HG03108 (cell line): ENCODE data around the gene C16orf54.
"Not testable (repeated sequence)": the region's sequence is repeated elsewhere in the genome, so short reads cannot be mapped to it uniquely, and the experiment has no call there.

Experiments used
- ATAC-seq: cut with Tn5 transposase; IDR thresholded peaks from one replicate; pipeline ENCODE4 v1.9.1; 2021; ENCODE audit warnings: moderate library complexity; ENCODE audit not compliant: unreplicated experiment

C16orf54 gene, protein sequence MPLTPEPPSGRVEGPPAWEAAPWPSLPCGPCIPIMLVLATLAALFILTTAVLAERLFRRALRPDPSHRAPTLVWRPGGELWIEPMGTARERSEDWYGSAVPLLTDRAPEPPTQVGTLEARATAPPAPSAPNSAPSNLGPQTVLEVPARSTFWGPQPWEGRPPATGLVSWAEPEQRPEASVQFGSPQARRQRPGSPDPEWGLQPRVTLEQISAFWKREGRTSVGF

DNA sequence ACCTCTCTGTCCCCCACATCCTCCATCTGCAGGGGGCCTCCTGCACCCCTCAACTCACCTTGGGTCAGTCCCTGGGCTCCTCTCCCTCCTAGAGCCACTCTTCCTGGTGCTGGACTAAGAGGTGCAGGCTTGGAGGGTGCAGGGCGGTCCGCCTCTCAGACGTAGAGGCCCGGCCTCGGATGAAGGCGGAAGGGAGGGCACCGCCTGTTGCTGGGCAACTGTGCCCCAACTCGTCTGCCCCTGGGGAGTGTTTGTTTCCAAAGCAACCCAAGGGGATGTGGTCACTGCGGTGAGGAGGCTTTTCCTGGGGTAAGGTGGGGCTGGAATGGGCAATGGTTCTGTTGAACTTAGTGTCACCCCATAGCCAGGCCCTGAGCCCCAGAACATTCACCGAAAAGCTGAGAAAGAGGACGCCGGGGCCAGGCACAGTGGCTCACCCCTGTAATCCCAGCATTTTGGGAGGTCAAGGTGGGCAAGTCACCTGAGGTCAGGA lies at the start of gene C16orf54:
Gene C16orf54 (minus strand): TSS at position 138 of the 493 bp plus-strand sequence. CDS start 1,039 bp downstream, outside the sequence.
- ATAC-seq = peak; percentile 84

DNA sequence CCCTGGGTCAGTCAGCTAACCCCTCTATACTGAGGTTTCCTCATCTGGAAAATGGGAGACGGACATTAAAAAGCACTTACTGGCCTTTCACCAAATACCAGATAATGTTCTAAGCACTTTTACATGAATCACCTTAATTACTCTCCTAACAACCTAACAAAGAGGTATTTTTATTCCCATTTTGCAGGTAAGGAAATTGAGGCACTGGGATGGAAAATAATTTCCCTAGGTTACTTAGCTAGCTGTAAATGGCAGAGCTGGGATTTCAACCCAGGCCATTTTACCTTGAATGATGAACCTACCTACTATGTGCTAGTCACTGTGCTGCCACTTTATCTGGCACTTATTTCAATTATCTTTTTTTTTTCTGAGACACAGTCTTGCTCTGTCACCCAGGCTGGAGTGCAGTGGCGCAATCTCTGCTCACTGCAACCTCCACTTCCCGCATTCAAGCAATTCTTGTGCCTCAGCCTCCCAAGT lies 48.5 kb upstream of the C16orf54 start:
- no peak for ATAC-seq

DNA sequence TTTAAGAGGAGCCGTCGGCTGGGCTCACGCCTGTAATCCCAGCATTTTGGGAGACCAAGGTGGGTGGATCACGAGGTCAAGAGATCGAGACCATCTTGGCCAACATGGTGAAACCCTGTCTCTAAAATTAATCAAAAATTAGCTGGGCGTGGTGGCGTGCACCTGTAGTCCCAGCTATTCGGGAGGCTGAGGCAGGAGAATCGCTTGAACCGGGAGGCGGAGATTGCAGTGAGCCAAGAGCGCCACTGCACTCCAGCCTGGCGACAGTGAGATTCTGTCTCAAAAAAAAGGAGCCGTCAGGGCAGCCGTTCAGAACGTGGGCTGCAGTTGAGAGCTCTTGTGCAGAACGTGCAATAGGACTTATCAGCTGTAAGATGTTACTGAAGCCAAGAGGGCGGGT lies 47.4 kb upstream of the C16orf54 start:
- ATAC-seq = not testable (repeated sequence)

DNA sequence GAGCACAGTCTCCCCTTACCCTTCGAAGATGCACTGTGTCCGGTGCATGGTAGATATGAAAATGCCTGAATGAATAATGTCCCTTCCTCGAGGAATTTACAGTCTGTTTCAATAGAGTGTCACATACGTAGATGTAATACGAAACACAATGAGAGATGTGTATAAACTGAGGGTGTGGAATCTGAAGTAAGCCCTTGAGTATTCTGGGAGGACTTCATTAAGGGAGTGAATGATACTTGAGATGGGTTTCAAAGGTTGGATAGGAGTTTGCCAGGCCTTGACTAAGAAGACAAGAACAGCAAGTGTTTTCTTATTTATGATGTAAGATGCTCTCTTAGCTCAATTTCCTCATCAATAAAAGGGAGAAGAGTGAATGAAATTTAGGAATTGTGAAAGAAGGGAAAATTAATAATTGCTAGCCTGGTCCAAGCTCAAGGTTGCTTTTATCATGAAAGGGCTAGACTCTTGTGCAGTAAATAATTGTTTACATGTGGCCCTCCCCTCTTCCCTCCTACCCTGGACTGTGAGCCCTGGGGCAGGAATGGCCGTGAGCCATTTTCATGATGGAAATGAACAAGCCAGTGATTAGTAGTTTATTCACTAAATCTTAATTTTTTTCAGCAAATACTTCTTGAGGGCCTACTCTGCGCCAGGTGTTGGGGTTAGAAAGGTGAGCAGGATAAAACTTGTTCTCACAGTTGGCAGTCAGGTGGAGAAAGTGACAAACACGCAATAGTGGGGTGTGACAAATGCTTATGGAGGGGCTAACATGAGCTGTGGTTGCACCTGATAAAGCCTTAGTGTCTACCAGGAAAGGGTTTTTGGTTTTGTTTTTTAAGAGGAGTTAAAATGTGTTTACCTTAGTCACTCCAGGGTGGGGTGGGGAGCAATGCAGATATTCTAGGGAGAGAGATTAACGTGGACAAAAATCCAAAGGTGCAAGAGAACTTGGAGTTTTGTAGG lies 46.3 kb upstream of the C16orf54 start:
- ATAC-seq = no peak

DNA sequence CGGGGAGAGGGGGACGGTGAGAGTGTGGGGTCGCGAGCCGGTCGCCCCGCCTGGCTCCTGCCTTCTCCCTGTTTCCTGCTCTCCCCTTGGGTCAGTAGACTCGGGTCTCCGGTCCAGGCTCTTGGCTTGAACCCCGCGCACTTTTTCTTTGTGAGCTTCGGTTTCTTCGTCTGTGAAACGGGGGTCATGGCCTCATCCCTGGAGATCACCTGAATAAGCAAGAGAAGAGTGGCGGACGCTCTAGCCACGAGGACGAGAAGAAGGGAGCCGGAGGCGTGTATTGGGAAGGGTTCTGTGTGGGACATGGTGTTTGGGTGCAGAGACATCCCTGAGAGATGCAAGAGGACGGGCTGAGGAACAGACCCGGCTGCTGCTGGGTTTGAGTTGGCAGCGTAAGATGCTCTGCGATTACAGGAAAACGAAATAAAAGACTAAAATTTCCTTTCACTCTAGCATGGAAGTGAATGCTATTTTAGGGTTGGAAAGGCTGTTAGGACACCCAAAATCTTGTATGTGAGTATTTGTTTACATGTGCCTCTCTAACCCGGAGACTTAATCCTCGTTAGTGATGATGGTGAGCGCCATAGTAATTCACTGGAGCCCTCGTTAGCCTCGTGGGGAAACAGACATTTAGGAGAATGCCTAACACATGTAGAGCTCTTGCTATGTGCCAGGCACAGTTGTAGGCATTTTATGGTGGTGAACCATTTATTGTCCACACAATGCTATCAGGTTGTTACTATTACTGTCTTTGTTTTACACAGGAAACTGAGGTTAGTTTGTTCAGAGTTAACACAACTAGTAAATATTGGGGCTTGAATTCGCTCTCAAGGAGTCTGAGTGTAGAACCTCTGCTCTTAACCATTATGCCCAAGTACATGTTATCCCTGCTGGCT lies 45.4 kb upstream of the C16orf54 start:
- no peak for ATAC-seq

DNA sequence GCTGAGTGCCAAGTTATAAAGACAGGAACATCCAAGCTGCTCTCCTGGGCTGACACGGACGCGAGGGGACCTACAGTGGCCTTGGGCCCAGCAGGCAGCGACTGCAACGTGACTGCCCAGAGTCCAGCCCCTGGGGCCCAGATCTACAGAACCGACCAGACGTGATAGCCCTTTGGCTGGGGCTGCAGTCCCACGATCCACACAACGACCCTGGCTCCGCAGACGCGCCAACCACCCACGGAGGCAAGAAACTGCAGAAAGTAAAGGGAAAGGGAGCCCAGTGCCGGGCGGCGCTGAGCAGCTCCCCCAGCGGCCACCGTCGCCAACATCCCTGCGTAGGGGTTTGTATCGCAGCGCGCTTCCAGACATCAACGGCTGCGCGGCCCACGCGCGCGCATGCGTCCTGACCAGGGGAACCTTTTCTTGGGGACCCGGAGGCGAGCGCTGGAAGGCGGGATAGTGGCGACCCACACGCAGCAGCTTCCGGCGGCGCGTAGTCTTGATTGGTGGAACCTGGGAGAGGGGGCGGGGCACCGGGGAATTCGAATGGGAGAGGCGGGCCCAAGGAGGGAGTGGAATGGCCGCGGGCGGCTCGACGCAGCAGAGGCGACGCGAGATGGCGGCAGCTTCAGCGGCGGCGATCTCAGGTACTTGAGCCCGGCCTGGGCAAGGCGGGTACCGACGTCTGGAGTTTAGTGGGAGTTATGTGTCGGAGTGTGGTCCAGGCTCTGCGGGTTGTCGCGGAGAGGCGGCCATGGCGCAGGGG lies 44.6 kb upstream of the C16orf54 start, which contains the start of gene KIF22:
Gene KIF22 (plus strand): TSS at position 569 of the 766 bp plus-strand sequence. CDS start 9 bp downstream, at position 578.
- peak; percentile 90 for ATAC-seq

DNA sequence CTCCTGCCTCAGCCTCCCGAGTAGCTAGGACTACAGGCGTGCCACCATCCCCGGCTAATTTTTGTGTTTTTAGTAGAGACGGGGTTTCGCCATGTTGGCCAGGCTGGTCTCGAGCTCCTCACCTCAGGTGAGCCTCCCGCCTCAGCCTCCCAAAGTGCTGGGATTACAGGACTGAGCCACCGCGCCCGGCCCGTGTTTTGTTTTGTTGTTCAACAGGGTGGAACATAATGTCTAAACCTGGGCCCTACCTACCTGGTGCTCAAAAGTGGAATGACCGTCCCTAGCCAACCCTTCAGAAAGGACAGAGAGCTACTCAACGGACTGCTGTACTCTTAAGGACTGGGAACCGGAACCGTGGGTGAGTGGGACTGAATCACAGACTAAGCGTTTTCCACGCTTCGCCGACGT lies 44.0 kb upstream of the C16orf54 start:
- no peak for ATAC-seq

DNA sequence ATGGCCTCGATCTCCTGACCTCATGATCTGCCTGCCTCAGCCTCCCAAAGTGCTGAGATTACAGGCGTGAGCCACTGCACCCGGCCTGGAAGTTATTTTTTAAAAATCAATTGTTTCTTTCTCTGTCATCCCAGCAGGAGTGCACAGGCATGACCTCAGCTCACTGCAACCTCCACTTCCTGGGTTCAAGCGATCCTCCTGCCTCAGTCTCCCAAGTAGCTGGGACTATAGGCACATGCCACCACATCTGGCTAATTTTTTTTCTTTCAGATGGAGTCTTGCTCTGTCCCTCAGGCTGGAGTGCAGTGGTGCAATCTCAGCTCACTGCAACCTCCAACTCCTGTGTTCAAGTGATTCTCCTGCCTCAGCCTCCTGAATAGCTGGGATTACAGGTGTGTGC lies 41.4 kb upstream of the C16orf54 start:
- ATAC-seq = not testable (repeated sequence)

DNA sequence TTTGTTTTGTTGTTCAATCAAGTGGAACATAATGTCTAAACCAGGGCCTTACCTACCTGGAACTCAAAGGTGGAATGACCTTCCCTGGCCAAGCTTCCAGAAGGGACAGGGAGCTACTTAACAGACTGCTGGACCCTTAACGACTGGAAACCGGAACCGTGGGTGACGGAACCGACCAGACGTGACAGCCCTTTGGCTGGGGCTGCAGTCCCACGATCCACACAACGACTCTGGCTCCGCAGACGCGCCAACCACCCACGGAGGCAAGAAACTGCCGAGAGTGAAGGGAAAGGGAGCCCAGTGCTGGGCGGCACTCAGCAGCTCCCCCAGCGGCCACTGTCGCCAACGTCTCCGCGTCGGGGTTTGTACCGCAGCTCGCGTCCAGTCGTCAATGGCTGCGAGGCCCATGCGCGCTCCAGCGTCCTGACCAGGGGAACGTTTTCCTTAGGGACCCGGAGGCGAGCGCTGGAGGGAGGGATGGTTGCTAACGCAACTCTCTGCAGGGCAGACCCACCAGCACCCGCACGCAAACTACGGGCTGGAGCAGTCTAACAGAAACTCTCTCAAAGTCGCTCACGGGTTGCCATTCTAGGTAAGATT lies 39.2 kb upstream of the C16orf54 start:
- ATAC-seq = no peak

DNA sequence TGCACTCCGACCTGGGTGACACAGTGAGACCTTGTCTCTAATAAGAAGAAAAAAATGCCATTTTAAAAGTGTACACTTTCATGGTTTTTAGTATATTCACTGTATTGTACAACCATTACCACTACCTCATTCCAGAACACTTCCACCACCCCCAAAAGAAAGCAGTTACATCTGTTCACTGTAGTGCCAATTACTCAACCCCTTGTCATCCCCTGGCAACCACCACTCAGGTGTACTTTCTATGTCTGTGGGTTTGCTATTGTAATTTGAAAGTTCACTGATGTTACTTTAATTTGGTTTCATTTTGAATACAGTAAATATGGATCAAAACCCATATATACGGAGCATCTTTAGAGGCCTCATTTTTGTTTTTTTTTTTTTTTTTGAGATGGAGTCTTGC lies 38.4 kb upstream of the C16orf54 start:
- ATAC-seq = no peak

DNA sequence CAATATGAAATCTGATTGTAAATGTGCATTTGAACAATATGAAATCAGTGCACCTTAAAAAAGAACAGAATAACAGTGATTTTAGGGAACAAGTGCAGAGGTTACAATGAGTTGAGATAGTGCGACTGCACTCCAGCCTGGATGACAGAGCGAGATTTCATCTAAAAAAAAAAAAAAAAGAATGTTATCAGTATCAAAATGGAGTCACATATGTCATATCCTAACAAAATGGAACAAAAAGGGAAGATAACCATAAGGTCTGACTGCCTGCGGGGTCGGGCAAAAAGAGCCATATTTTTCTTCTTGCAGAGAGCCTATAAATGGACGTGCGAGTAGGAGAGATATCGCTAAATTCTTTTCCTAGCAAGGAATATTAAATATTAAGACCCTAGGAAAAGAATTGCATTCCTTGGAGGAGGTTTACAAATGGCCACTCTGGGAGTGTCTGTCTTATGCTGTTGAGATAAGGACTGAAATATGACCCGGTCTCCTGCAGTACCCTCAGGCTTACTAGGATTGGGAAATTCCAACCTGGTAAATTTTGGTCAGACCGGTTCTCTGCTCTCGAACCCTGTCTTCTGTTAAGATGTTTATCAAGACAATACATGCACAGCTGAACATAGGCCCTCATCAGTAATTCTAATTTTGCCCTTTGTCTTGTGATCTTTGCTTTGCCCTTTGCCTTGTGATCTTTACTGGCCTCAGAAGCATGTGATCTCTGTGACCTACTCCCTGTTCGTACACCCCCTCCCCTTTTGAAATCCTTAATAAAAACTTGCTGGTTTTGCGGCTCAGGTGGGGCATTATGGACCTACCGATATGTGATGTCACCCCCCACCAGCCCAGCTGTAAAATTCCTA lies 37.5 kb upstream of the C16orf54 start:
- ATAC-seq = not testable (repeated sequence)

DNA sequence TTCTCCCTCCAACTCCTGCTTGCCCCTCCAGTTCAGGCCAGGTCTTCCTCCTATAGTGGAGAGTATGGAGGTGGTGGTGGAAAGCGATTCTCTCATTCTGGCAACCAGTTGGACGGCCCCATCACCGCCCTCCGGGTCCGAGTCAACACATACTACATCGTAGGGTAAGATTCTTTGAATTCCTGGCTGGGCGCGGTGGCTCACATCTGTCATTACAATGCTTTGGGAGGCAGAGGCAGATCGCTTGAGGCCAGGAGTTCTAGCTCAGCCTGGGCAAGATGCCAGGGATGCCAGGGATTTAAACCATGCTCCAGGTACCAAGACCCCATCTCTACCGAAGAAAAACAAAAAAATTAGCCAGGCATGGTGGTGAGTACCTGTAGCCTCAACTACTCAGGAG lies 33.7 kb upstream of the C16orf54 start:
- ATAC-seq = no peak

DNA sequence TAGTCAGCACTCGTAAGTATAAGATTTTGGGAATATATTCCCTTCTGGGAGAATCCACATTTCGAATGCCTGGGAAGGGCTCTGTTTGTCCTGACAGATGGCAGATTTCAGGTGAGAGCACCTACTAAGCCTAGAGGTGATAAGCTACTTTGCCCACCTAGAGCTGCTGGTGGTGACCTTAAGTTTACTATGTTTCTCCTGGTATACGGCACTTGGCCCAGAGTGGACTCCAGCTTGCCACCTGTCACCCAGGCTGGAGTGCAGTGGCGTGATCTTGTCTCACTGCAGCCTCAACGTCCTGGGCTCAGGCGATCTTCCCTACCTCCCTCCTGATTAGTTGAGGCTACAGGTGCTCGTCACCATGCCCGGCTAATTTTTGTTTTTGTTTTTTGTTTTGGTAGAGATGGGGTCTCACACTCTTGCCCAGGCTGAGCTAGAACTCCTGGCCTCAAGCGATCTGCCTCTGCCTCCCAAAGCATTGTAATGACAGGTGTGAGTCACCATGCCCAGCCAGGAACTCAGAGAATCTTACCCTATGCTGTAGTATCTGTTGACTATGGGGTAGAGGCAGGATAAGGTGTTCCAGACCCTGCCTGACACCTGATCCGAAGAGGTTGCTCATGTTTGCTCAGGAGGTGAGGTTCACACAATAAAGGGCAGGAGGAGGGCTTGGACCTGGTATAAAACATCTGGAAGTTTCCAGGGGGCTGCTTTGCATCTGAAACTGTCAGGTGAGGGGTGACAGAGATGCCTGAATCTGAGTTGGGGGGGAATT lies 32.0 kb upstream of the C16orf54 start, which contains the start of gene ZG16:
Gene ZG16 (plus strand): TSS at position 681 of the 775 bp plus-strand sequence. CDS start 1,011 bp downstream, outside the sequence.
- ATAC-seq = no peak

DNA sequence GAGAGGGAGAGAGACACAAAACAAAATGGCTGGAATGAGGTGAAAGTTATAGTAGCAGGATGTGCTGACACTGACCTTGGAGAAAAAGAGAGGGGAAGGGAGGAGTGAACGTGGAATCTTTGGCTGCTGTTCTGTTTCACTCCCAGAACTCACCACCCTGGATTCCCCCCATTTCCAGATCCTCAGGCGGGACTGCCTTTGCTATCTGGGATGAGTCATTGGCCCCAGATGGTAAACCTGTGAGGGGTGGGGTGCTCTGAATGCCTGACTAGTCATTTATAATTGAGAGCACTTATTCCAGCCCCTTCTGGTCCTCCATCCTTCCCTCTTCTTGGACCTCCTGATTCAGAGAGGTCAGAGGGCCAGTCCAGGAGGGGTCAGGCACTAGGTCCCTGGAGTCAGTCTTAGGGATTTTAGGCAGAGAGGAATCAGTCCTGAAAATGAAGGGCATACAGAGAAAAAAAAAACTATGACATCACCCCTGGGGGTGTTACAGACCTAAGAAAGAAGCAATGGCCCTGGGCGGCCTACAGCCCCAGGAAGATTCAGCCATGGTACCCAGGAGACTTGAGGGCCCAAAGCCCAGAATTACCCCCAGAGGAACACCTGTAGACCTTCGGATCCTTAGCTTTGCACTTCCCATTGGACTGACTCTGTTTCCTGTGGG lies 30.1 kb upstream of the C16orf54 start:
- no peak for ATAC-seq

DNA sequence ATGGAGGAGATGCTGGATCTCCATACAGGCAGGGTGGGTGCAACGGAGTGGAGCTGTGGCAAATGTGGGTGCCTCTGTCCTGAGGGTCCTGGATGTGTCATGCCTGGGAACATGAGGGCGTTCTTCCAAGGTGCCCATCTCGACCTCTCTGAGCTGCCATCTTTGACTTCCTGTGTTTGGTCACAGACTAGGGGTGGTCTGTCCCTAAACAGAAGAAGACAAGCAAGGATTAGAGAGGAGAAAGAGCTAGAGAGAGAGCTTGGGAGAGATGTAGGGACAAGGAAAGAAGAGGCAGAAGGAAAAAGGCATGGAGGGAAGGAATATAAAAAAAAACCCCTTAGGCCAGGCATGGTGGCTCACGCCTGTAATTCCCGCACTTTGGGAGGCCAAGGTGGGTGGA lies 28.9 kb upstream of the C16orf54 start:
- ATAC-seq = no peak

DNA sequence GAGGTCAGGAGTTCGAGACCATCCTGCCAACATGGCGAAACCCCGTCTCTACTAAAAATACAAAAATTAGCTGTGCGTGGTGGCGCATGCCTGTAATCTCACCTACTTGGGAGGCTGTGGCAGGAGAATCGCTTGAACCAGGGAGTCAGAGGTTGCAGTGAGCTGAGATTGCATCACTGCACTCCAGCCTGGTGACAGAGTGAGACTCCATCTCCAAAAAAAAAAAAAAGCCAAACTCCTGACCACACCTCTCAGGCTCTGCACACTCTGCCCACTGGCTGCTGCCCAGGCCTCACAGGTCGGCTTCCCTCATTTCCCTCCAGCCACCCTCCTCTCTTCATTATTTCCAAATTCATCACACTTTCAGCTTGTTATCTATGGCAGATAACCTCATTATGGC lies 26.5 kb upstream of the C16orf54 start:
- not testable (repeated sequence) for ATAC-seq
